Activated naive CD4-positive, alpha-beta T cell treated with anti-CD3 and anti-CD28 coated beads, Interleukin-2, amount 50 U/mL, for 16 hours (primary cell): ENCODE measurements around the gene CST4.
"Not testable (repeated sequence)": the region's sequence is repeated elsewhere in the genome, so short reads cannot be mapped to it uniquely, and the experiment has no call there.

Source experiments
- DNase-seq: peaks from one replicate; pipeline ENCODE4 v3.0.0-alpha.2; 2020

CST4 gene

DNA sequence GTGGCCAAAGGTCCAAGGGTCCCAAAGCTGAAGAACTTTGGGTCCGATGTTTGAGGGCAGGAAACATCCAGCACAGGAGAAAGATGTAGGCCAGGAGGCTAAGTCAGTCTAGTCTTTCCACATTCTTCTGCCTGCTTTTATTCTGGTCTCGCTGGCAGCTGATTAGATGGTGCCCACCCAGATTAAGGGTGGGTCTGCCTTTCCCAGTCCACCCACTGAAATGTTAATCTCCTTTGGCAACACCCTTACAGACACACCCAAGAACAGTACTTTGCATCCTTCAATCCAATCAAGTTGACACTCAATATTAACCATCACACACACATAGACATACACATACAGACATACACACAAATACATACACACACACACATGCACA, 29.2 kb downstream of the CST4 start:
- not testable (repeated sequence) for DNase-seq

DNA sequence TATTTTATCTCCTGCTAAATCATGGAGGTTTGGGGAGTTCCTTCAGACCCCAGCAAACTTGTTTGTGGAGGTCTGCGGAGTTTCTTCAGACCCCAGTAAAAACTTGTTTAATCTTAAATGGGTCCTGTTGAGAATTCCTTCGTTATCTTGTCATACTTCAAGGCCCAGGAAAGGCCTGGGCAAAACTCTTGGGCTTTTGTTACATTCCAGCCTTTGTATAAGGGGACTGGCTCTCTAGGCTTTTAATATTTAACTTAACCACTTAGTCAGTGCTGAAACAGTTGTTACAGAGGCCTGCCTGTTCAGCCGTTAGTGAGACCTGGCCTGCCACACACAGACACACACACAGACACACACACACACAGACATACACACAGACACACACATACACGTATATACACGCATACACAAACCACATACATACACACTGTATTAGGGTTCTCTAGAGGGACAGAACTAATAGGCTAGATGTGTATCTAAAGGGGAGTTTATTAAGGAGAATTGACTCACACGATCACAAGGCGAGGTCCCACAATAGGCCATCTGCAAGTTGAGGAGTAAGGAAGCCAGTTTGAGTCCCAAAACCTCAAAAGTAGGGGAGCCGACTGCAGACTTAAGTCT, 29.7 kb downstream of the CST4 start:
- DNase-seq: no peak

- DNase-seq: no peak
Observed at GRCh38 chr20:23658336-23658735, 30.5 kb downstream of the CST4 start.

GRCh38 chr20:23657202-23657601, 31.6 kb downstream of the CST4 start:
- DNase-seq: no peak

- no peak for DNase-seq
Observed at GRCh38 chr20:23656372-23656771, 32.5 kb downstream of the CST4 start.

GRCh38 chr20:23655491-23656211, 33.2 kb downstream of the CST4 start:
- DNase-seq: no peak

GRCh38 chr20:23654717-23655116, 34.1 kb downstream of the CST4 start:
- no peak for DNase-seq

GRCh38 chr20:23654000-23654399, 34.8 kb downstream of the CST4 start:
- DNase-seq: no peak

- no peak for DNase-seq
Observed at GRCh38 chr20:23653400-23653938, 35.4 kb downstream of the CST4 start.

DNA sequence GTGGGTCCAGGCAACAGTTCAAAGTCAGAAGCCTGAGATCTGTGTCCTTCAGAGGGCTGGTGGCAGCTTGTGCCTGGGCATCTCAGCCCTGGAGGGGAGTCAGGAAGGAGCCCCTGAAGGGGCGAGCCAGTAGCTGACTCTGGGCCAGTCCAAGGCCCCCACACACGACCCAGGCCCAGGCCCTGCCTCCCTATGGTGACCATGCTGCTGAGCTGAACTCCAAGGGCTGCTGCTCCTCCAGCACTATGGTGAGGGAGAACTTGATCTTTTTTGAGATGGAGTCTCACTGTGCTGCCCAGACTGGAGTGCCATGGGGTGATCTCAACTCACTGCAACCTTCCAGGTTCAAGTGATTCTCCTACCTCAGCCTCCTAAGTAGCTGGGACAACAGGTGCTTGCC, 35.9 kb downstream of the CST4 start:
- DNase-seq: no peak

DNA sequence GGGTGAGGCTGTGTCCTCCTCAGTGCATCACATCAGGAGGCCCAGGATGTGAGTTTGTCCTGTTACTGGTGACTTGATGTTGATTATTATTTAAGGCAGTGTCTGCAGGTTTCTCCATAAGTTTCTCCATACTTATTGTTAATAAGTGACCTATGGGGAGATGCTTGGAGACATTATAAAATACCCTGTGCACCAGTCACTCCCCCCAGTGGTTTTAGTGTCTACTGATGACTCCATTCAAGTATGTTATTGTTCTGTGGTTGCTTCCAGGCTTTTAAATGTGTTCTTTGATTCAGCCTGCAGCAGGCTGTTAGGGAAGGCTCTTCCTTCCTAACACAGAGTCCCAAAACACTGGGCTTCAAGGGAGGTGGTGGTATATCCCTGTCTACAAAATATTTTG, 36.5 kb downstream of the CST4 start:
- DNase-seq: no peak

DNA sequence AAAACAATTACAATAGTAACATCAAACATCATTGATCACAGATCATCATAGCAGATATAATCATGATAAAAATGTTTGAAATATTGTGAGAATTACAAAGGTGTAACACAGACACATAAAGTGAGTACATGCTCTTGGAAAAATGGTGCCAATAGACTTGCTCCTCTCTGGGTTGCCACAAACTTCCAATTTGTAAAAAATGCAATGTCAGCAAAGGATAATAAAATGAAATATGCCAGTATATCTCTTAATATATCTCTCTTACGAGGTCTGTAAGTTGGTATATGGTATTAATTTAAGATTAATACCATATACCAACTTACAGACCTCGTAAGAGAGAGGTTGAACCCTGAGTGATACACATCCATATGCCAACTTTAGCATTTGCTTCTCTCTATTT, 37.7 kb downstream of the CST4 start:
- no peak for DNase-seq

DNA sequence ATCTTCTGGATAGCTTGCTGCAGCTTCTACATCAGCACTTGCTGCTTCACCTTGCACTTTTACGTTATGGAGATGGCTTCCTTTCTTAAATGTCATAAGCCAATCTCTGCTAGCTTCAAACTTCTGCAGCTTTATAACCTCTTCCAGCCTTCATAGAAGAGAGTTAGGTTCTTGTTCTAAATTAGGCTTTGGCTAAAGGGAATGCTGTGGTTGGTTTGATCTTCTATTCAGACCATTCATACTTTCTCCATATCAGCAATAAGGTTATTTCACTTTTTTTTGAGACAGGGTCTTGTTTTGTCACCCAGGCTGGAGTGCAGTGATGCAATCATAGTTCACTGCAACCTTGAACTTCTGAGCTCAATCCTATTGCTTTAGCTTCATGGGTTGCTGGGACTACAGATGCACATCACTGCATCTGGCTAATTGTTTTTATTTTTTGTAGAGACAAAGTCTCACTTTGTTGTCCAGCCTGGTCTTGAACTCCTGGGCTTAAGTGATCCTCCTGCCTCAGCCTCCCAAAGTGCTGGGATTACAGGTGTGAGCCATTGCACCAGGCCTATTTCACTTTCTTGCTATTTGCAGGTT, 38.9 kb downstream of the CST4 start:
- DNase-seq: no peak

- DNase-seq: no peak
Observed at GRCh38 chr20:23649242-23649641, 39.6 kb downstream of the CST4 start.

GRCh38 chr20:23647346-23647745, 41.5 kb downstream of the CST4 start:
- no peak for DNase-seq

DNA sequence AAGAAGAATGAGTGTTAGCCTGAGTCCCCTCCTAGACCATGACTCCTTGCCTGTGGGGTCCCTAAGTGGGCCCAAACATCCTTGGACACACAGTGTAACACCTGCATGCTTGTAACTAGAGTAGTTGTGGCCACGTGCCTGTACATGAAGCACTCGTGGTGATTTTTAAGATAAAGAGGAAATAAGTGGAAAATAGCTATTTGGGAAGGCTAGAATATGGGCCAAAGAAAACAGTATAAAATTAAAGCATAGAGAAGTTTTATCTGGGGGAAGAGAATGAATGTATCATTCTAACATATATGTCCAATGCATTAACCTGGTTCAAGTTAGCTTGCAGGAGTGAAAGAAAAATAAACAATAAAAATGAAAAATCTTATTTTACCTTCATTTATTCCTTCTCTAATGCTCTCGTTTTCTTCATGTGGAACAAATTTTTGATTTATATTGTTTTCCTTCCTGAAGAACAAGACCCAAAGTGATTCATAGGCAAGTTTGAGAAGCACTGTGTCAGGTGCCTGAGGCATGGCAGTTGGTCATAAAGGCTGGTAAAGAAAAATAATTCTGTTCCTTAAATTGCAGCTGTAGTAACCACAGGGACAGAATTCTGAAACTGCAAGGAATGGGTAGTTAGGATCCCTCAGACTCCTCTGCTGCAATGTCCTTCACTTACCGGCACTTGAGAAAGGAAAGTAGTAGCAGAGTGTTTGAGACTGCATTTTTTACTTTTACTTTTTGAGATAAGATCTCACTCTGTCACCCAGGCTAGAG, 42.5 kb downstream of the CST4 start:
- DNase-seq: no peak

GRCh38 chr20:23645575-23645974, 43.3 kb downstream of the CST4 start:
- no peak for DNase-seq

GRCh38 chr20:23644164-23644563, 44.7 kb downstream of the CST4 start:
- no peak for DNase-seq

DNA sequence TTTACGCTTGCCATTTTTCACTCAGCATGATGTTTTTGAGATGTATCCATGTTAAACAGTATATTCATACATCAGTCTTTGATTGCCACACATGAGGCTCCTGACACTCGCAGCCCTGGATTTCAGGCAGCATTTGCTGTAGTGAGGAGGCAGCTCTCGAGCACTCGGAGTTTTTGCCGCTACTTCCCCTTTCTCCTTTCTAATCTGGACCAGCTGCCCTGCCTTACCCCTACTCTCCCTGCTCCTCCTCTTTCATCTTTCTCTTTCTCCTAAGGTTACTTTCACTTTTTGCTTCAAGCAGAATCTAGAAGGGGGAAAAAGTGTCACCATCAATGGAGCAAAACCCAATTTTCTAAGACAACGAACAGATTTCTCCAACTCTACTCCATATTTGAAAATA, 45.2 kb downstream of the CST4 start:
- DNase-seq: no peak

DNA sequence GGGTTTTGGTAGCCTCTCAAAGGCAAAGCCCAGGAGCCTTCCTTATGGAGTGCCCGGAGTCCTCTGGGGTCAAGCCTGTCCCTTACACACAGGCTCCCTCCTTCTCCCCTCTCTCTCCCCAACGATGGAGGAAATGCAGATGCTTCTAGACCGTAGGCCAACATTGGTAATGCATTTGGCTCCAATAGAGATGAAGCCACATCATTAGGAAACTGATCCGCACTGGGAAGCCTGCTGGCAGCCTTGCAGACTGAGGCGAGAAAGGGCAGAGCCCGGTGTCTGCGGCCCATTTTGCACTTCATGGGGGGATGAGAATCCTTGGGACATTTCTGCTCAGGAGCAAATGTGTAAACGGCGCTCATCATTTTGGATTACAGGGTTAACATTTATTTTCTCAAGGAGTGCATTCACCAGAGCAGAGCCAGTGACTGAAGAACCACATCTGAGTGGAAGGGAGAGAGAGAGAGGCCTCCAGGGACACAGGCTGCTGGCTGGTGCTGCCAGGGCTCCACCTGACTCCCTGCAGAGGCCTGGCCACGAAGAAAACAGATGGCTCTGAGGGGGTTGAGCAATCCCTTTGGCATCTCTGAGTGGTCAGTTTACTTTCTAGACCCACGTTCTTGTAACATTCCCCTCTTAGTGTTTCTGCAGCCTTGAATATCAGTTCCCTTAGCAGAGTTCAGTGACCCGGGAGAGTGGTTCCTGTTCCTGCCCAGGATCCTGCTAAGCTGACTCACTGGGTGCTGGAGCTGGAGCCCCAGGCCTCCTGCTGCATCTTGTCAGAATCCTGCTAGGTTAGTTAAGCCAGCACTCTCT, 46.7 kb downstream of the CST4 start:
- DNase-seq: no peak

GRCh38 chr20:23640671-23641667, 47.9 kb downstream of the CST4 start:
- DNase-seq: no peak
